ENCODE data around the gene HPN.

DNA sequence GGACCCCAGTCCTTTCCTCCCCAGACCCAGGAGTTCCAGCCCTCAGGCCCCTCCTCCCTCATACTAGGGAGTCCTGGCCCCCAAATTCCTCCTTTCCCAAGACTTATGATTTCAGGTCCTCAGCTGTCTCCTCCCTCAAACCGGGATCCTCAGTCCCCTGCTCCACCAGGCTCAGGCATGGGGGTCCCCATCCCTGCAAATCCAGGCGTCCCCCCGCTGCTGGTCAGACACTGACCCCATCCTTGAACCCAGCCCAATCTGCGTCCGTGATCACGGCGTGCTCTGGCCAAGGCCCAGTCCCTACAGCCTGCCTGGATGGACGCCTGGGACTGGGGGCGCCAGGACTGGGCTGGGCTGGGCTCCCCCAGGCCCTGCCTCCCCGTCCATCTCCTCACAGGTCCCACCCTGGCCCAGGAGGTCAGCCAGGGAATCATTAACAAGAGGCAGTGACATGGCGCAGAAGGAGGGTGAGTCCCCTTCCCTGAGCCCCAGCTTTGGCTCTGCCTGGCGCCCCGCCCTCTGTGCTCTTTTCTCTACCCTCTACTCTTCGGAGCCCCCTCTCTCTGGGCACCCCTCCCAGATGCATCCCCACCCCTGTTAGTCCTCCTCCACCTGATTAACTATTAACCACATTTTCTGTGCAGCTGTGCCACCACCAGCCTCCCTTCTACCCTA lies 672 bp downstream of the HPN start:
- TF ChIP-seq, protein P1, sequence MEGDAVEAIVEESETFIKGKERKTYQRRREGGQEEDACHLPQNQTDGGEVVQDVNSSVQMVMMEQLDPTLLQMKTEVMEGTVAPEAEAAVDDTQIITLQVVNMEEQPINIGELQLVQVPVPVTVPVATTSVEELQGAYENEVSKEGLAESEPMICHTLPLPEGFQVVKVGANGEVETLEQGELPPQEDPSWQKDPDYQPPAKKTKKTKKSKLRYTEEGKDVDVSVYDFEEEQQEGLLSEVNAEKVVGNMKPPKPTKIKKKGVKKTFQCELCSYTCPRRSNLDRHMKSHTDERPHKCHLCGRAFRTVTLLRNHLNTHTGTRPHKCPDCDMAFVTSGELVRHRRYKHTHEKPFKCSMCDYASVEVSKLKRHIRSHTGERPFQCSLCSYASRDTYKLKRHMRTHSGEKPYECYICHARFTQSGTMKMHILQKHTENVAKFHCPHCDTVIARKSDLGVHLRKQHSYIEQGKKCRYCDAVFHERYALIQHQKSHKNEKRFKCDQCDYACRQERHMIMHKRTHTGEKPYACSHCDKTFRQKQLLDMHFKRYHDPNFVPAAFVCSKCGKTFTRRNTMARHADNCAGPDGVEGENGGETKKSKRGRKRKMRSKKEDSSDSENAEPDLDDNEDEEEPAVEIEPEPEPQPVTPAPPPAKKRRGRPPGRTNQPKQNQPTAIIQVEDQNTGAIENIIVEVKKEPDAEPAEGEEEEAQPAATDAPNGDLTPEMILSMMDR (IDR thresholded peaks at IDR 0.05; ENCODE audit: extremely low read depth in 1 of 2, insufficient read depth in 1 of 2, low read depth in 1 of 2, low read length in 2 of 2), result no peak
- TF ChIP-seq EZH2 (IDR thresholded peaks at IDR 0.05; ENCODE audit: borderline replicate concordance, low read depth, low read length, severe bottlenecking), result no peak
